Amniotic epithelial cell (primary cell): ENCODE results near the gene FBXW10B.
"Not testable (repeated sequence)": the region's sequence is repeated elsewhere in the genome, so short reads cannot be mapped to it uniquely, and the experiment has no call there.

Experiments
- DNase-seq: peaks from one replicate; pipeline ENCODE4 v3.0.0-alpha.2; 2010; ENCODE audit warnings: low read depth

Gene FBXW10B

DNA sequence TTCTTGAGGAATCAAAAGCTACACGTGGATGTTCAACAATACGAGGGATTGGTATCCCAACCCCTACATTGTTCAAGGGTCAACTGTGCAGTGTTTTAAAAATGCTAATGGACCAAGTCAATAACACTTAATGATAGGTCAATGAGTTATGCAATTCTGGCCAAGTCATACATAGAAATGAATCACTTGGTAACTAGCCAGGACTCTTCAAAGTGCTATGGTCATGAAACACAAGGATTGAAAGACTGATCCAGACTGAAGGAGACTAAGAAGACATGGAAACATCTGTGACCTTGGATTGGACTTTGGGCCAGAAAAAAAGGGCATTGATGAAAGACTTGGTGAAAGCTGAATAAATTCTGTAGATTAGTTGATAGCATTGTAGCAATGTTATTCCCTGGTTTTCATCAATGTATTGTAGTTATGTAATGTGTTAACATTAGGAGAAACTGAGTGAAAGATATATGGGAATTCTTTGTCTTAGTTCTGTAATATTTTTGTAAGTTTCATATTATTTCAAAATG is 11.5 kb upstream of the FBXW10B start:
- not testable (repeated sequence) for DNase-seq

DNA sequence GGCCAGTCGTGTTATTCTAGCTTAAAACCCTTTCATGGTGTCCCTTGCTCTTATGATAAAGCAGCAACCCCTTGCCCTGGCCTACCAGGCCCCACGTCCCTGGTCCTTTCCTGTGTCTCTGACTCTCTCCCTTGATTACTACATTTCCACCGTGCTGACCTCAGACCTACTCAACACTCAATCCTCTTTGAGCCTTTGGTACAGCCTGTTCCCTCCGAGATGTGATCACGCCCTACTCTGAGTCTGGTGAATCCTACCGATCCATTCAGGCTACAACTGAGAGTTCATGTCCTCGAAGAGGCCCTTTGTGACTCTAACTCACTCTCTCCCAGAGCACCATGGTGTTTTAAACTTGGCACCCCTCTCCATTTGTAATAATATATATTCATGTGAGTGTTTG is 10.5 kb upstream of the FBXW10B start:
- DNase-seq: peak; percentile 73

DNA sequence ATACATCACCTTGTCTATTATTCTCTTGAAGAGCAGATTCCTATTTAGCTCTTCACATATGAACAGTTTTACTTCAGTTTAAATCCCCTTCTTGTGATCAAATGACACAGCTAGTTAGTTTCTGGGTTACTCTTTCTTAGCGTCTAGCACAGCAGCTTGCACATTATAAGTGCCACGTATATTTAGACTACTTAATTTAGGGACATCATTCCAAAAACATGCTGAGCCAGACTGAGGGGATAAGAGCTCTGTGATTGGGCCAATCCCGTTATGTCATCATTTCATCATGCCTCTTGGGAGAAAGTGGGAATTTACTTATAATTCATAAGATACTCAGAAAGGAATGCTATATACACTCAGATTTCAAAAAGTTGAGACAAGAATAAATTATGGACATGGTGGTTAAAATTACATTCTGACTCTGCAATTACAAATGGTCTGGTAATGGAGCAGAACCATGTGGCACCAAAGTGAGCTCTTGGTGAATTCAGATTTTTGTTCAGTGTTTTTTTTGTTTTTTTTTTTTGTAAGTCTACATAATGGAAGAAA is 4.2 kb upstream of the FBXW10B start:
- not testable (repeated sequence) for DNase-seq

DNA sequence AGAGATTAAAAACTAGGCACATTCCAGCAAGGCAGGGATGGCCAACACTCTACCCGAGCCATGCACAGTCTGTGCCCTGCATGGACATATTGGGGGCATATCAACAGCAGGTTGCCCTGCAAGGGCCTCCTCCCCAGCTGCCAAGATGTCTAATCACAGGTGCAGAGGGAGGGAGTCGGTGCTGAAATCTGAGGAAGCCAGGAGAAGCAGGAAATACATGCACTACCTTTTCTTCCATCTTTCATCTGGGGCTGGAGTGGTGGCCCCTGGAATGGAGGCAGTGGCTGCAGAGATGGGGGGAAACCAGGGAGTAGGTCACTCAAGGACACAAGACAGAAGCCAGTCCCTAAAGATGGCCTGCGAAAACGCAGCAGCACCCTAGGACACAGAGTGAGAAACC is 3.8 kb upstream of the FBXW10B start:
- not testable (repeated sequence) for DNase-seq

DNA sequence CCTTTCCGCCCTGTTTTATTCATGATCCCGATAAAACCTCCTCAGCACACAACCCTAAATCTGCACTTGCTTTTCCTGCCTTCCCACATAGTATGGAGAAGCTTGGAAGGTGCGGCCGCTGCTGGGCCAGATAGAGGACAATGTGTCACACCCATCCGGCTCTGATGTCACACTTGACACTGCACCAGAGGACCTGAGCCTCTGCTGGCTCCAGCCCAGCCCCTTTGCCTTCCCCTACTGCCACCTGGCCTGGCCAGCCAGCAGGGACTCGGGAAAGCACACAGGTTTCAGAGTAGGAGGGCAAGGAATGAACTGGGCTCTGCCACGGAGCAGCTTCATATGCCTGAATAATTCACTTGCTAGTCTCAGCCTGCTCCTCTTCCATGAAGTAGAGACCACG is 2.6 kb upstream of the FBXW10B start:
- not testable (repeated sequence) for DNase-seq

DNA sequence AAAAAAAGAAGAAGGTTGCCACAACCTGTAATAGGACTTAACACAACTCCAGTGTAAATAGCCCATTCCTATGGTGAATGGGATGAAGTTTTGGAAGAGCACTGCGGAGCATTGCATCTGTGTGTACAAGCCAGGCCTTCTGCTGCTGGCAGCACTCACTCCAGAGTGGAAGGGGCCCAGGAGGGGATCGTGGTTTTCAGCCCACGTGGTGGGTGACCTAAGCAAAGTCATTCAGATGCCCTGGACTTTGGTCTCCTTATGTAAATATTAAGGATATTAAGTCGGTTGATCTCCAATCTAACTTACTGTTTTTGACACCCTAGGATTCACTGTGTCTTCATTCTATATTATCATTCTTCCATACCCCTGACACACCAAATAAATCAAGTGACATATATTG is 2.7 kb downstream of the FBXW10B start:
- not testable (repeated sequence) for DNase-seq

DNA sequence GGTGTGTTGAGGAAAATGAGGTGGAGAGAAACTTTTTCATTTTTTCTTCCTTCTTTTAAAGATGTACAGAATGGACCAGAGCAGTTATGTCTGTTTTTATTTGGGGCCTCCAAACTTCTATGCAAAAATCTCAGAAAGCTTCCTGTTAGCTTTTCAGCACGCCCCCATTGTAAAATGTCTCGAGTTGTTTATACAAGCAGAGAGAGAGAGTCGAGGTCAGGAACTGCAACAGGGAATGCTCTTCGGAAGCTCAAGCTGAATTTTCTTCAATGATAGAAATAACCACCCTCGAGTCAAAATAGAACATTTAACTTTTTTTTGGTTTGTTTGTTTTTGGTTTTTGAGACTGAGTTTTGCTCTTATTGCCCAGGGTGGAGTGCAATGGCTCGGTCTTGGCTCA is 3.7 kb downstream of the FBXW10B start:
- DNase-seq: not testable (repeated sequence)

DNA sequence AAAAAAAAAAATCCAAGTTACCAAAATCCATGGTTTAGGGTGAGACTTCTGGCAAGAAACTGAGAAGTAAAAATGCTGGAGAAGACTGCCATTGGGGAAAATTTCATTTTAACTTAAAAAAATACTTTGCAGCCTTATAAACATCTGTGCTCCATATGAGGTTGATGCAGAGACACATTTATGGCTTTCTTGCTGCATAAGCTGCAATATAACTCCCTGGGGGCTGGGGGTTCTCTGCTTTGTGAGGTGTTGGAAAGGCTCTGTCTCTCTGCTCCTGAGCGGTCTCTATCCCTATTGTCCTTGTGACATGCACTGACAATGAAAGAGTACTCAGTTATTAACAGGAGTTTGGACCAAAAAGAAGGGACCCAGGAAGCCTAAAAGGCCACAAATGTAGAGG is 6.4 kb downstream of the FBXW10B start:
- DNase-seq: not testable (repeated sequence)

DNA sequence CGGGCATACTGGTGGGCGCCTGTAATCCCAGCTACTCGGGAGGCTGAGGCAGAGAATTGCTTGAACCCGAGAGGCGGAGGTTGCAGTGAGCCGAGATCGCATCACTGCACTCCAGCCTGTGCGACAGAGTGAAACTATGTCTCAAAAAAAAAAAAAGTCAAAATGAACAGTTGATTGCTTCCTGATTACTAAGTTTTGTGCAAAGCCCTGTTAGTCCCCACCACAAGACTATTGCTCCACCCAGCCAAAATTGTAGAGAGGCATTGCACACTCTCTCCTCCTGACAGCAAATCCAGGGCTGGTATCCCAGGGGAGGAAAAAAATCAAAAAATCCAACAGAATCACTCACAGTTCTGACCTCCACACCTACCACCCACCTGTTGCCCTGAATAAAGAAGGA is 26.5 kb downstream of the FBXW10B start:
- DNase-seq: not testable (repeated sequence)

DNA sequence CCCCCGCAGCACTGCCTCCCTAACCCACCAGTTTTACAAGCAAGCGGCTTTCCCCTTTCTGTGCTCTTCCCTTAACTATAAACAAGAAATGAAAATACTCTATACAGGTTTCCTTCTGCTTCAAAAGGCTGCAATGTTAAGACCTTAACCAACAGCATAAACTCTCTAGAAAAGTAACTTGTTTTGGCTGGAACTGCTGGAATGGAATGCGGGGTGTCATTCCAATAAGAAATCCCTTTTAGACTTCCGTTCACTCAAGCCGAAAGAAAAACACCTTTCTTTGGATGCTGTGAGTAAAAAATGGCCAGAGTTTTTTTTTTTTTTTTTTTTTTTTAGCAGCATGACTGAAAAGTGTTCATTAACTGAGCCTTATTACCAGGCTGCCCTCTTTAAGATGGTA is 27.5 kb downstream of the FBXW10B start:
- DNase-seq: not testable (repeated sequence)

DNA sequence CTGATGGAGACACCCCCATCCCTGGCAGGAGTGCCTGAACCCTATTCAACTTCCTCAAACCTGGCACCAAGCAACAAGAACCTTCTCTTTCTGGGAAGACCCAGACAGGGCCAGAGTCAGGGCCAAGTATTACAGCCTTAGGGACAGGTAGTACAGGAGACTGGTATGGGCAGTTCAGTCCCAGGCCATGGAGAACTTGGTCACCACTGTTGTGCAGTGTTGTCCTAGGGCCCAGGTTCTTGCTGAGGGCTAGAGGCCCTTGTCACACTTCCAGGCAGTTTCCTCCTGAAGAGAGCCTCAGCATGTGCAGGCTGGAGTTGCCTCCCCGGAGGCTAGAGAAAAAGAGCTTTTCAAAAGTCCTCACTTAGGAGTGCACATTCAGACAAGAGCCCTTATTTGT is 28.7 kb downstream of the FBXW10B start:
- not testable (repeated sequence) for DNase-seq

DNA sequence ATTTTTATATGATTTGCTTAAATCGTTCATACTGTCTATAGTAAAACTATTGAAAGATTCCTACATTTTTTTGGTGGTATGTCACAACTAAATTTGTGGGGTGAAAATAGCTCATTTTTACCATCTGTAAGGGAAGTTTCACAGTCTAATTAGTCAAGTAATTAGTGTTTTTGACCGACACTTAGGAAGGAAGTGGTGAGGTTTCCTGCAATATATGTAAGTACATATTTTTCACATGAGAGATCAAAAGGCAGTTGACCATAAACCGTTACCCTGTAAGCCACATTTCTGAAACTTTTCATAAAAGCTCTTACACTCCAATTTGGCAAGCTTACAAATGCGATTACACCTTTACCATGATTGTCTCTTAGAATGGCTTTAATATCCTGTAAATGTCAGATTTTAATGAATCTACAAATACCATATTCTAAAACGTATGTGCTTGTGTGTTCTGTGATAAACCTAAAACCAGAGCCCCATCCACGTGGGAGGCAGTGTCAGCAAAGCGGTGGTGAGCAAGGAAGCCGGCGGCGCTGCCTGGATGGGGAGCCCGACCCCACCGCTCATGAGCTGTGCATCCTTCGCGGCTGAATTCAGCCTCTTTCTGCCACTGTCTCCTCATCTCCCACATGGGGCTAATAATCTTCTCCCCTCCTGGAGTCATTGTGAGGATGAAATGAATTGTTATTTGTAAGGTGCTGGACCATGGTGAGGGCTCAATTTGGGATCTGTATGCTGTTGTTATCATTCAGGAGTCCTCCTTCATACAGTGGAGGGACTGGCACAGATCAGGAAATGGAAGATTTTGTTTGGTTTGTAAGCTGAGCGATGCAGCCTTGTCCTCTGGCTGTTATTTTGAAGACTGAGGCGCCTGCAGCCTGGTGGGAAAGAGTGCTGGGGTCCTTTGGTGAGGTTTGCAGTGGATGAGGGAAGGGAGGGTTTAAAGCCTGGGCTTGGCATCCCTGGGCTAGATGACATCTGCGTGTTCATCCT is 29.7 kb downstream of the FBXW10B start:
- not testable (repeated sequence) for DNase-seq

DNA sequence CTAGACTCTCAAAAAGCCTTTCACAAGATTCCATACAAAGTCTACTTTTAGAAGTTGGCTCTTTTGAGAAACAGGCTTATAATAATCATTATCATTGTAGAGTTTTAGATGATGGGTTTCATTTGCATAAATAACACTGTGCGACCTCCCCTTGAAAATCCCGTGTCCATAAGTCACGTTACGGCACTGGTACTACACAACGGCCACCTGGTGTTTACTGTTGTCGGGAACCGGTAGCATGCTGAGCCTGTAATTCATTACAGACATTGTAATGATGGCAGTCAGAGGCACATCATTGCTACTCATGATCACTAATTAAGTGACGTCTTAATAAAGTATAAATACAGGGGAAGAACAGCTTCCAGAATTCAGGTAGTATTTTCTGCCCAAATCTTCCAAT is 31.5 kb downstream of the FBXW10B start:
- not testable (repeated sequence) for DNase-seq

DNA sequence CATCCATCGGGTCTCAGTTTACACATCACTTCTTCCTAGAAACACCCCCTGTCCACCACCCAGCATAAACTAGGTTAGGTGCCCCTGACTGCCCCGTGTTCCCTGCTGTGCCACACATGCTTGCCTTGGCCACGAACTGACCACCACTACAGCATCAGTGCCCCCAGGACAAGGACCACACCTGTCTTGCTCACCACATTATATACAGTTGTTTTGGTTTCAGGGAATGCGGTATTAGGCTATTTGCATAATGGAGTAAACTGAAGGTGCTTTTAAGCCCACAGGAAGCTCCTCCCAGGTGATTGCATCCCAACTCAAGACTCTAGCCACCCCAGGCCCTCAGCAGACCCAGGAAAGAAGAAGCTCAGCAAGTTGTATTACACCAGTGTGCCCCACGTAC is 36.2 kb downstream of the FBXW10B start:
- DNase-seq: not testable (repeated sequence)

DNA sequence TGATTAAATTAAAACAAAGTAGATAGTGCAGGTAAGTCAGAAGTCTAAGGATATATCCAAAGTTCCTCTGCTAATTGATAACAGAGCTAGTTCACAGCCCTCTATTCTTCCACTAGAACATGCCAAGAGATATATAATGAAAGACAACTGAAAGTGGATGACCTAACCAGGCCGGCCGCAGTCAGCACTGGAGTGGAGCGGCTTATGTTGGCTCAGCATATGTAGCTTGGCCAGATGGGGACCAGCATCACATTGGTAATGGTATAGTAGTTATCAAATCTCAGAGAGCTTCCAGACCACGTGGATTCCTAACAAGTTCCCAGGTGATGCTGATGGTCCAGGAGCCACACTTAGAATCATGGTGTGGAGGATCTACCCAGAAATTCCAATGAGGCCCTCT is 38.0 kb downstream of the FBXW10B start:
- not testable (repeated sequence) for DNase-seq

DNA sequence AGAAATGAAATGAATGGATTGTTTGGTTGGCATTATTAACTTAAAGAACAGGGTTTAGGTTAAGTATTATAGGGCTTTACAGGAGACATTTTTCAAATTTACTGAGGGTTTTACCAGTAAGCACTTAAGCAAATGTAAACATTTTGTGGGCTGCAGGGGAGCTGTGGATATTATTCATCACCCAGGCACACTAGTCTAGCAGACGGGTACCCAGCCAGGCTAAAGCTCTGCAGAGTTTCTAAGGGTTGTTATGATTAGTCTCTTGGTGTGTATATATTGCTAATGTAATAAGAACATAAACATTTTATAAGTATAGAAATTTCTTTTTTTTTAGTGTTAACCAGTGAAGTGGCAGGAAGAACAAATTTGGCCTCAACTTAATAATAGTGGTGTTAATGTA is 42.7 kb downstream of the FBXW10B start:
- DNase-seq: not testable (repeated sequence)

DNA sequence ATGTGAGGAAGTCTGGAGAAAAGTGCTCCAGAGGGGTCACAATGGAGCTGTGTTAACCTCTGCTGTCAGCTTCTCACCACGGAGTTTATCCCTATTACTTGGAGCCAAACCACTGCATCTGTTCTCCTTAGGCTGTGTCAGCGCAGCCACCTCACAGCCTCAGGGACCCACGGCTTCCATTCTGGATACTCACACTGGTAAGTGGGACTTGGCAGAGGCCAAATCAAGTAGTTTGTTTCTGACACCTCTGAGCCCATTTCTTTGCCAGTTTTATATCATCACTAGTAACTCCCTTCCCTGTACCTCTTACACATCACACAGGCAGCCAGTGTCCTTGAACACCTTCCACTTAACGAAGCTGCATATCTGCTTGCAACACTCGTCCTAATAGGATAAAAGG is 44.8 kb downstream of the FBXW10B start:
- not testable (repeated sequence) for DNase-seq

DNA sequence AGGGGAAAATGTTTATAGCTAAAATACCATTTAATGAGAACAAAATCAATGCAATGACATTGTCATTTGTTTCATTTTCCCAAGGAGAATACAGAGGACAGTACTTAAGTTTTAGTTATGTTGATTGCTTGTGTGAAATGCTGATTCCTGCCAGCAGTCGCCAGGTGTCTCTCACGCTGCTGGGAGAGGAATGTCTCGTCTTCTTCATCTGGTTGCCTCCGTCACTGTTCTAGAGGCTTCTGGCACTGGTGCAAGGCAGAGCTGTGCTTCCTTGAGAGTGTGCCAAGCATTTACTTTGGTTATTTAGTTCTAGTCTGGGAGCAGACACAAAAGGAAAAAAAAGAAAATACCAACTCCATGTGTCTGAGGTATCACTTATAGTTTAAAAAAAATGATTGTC is 45.6 kb downstream of the FBXW10B start:
- peak; percentile 23 for DNase-seq
